CD4-positive, alpha-beta T cell (primary cell): Measurements from ENCODE around the gene SLC7A5. TPM values are rescaled to one million over a fixed set of nuclear protein-coding genes. Genes with fewer than 3 reads are reported as not detected.

ENCODE experiments used
- ATAC-seq: fragments of 200-7000 bp; cut with Tn5 transposase; one replicate; pipeline ENCODE4 v1.10.0; 2022; ENCODE audit warnings: mild to moderate bottlenecking; ENCODE audit not compliant: poor library complexity
- CTCF ChIA-PET: fragments of 350-600 bp; sonication (Branson Sonifier 250); formaldehyde crosslinking; loops from one replicate; lab custom pipeline; 2021; ENCODE audit warnings: antibody characterized with exemption, inconsistent platforms; lab: Charles Lee
- POLR2A ChIA-PET: fragments of 350-600 bp; sonication (Branson Sonifier 250); formaldehyde crosslinking; loops from one replicate; lab custom pipeline; 2021; ENCODE audit warnings: antibody characterized with exemption, inconsistent platforms; lab: Charles Lee
- DNase-seq, 14 experiments: peaks; one replicate each; pipeline ENCODE4 v3.0.0-alpha.2; 2013 to 2020; ENCODE audit warnings: mixed read lengths in 2 of 14
- H3K27ac ChIP-seq, 2 donors: one replicate each; pipeline versions ENCODE4 v1.5.1 to v1.7.0; 2013; ENCODE audit warnings: low read length in 2 of 2, low read depth in 1 of 2, mild to moderate bottlenecking in 1 of 2
- H3K27me3 ChIP-seq, 2 experiments: 1 replicate in 1 of 2; 2 replicates in 1 of 2; pipeline versions ENCODE4 v1.6.1 to v1.7.0; 2013; ENCODE audit warnings: low read length in 2 of 2, control low read depth in 1 of 2, mild to moderate bottlenecking in 1 of 2, moderate library complexity in 1 of 2; ENCODE audit not compliant: insufficient read depth in 2 of 2, control insufficient read depth in 1 of 2
- H3K36me3 ChIP-seq: one replicate; pipeline ENCODE4 v1.6.1; 2013; ENCODE audit warnings: low read length, control low read depth; ENCODE audit not compliant: insufficient read depth
- H3K4me1 ChIP-seq: one replicate; pipeline ENCODE4 v1.6.1; 2013; ENCODE audit warnings: low read length, control low read depth; ENCODE audit not compliant: insufficient read depth
- H3K4me3 ChIP-seq: one replicate; pipeline ENCODE4 v1.5.1; 2013; ENCODE audit warnings: mild to moderate bottlenecking, low read length, moderate library complexity
- H3K9me3 ChIP-seq, 2 experiments: 1 replicate in 1 of 2; 2 replicates in 1 of 2; pipeline versions ENCODE4 v1.6.1 to v1.7.0; 2013; ENCODE audit warnings: low read length in 2 of 2, mild to moderate bottlenecking in 2 of 2, control low read depth in 1 of 2, moderate library complexity in 1 of 2; ENCODE audit not compliant: control insufficient read depth in 1 of 2, insufficient read depth in 1 of 2
- H3K27ac Mint-ChIP-seq: one replicate; pipeline ENCODE4 v1.8.0; 2020; ENCODE audit warnings: mixed read lengths
- H3K27me3 Mint-ChIP-seq: one replicate; pipeline ENCODE4 v1.8.0; 2021; ENCODE audit warnings: mixed read lengths
- H3K36me3 Mint-ChIP-seq: one replicate; pipeline ENCODE4 v1.8.0; 2021; ENCODE audit warnings: low read depth, mixed read lengths
- H3K4me1 Mint-ChIP-seq: one replicate; pipeline ENCODE4 v1.8.0; 2021; ENCODE audit warnings: low read depth, mixed read lengths
- H3K4me3 Mint-ChIP-seq: one replicate; pipeline ENCODE4 v1.8.0; 2020; ENCODE audit warnings: mild to moderate bottlenecking, mixed read lengths
- H3K9me3 Mint-ChIP-seq: one replicate; pipeline ENCODE4 v1.8.0; 2020; ENCODE audit warnings: mixed read lengths
- CTCF ChIP-seq: fragments of 200-600 bp; IDR thresholded peaks from one replicate; pipeline ENCODE4 v1.8.0; 2022; ENCODE audit warnings: antibody characterized with exemption, mild to moderate bottlenecking
- intact Hi-C, 2 experiments: fragments of 100-400 bp; cut with DNase I in 1 of 2; cut with micrococcal nuclease in 1 of 2; formaldehyde crosslinking; loops; one replicate each; pipeline versions ENCODE4 v1.15.1 to v1.9.0; 2023 to 2025; cut with DNase I, micrococcal nuclease
- total RNA-seq, 174 experiments: library from RNA in 2 of 174; stranded (reverse) in 2 of 174; gene quantifications; one replicate each; pipeline ENCODE4 v1.2.3 and lab custom pipeline; 2021 to 2026

SLC7A5 gene
- total RNA-seq, 2 experiments from 2014 or later: 80.3 to 85.3 TPM

- Histone ChIP-seq H3K4me3 (peak overlapping the region; percentile 47), H3K4me1 (peaks cover 18% of the 10 kb centered on the region), H3K27ac (peak overlapping the region in 1 of 2 donors; percentile 21), H3K36me3 (no peaks in the 10 kb centered on the region), H3K9me3 (peaks cover 0 to 4% of the 10 kb centered on the region in 2 experiments), H3K27me3 (no peaks in the 10 kb centered on the region)
- CTCF ChIA-PET: interaction anchor here (1.7 kb wide), 1 partner anchor 27 kb away, joined by 10 read pairs; no protein-coding TSS in a partner anchor
- Mint-ChIP-seq H3K27ac (peak overlapping the region; percentile 77), H3K4me1 (peaks cover 16% of the 10 kb centered on the region), H3K4me3 (peak overlapping the region; percentile 89), H3K27me3 (no peaks in the 10 kb centered on the region), H3K9me3 (no peaks in the 10 kb centered on the region), H3K36me3 (no peaks in the 10 kb centered on the region)
- ATAC-seq (peak; percentile 27), DNase-seq (peak in 4 of 14 experiments; percentile 6 to 50 (median 14))
- no peak for TF ChIP-seq CTCF
- POLR2A ChIA-PET: interaction anchor here (1.3 to 1.7 kb wide), 6 partner anchors 15 to 144 kb away, joined by 4 to 11 read pairs (median 4); partner anchors contain the start of genes BANP, KLHDC4 and SLC7A5
- intact Hi-C loops: no loop called here
These were observed 63.1 kb downstream of the SLC7A5 start for GRCh38 chr16:87806261-87806640.

- CTCF ChIA-PET: no interaction called here
- H3K9me3 ChIP-seq: peaks cover 0 to 4% of the 10 kb centered on the region in 2 experiments
- Mint-ChIP-seq H3K9me3 (no peaks in the 10 kb centered on the region), H3K27me3 (no peaks in the 10 kb centered on the region), H3K4me3 (no peak overlapping the region), H3K36me3 (no peaks in the 10 kb centered on the region), H3K4me1 (peaks cover 13% of the 10 kb centered on the region), H3K27ac (no peak overlapping the region)
- POLR2A ChIA-PET: no interaction called here
- no peak overlapping the region for H3K27ac ChIP-seq
- intact Hi-C loops: no loop called here
- ATAC-seq (no peak), DNase-seq (no peak)
- H3K36me3 ChIP-seq: no peaks in the 10 kb centered on the region
- no peak overlapping the region for H3K4me3 ChIP-seq
- no peaks in the 10 kb centered on the region for H3K27me3 ChIP-seq
- peaks cover 18% of the 10 kb centered on the region for H3K4me1 ChIP-seq
- no peak for TF ChIP-seq CTCF
These were observed 65.9 kb downstream of the SLC7A5 start for GRCh38 chr16:87803385-87803784.

- Histone ChIP-seq H3K27ac (no peak overlapping the region), H3K36me3 (no peaks in the 10 kb centered on the region), H3K27me3 (no peaks in the 10 kb centered on the region), H3K4me3 (no peak overlapping the region), H3K4me1 (peaks cover 18% of the 10 kb centered on the region), H3K9me3 (peaks cover 0 to 4% of the 10 kb centered on the region in 2 experiments)
- no peak overlapping the region for H3K4me3 Mint-ChIP-seq
- H3K27ac Mint-ChIP-seq: no peak overlapping the region
- intact Hi-C loops: no loop called here
- H3K27me3 Mint-ChIP-seq: no peaks in the 10 kb centered on the region
- H3K4me1 Mint-ChIP-seq: peaks cover 13% of the 10 kb centered on the region
- ChIA-PET CTCF (interaction anchor here (0.6 kb wide), 1 partner anchor 33 kb away, joined by 3 read pairs; no protein-coding TSS in a partner anchor), POLR2A (no interaction called here)
- TF ChIP-seq CTCF: no peak
- DNase-seq: no peak
- no peaks in the 10 kb centered on the region for H3K36me3 Mint-ChIP-seq
- no peaks in the 10 kb centered on the region for H3K9me3 Mint-ChIP-seq
- ATAC-seq: no peak
These were observed 66.6 kb downstream of the SLC7A5 start for GRCh38 chr16:87802670-87803069.
